Mesenchymal stem cell (in vitro differentiated cells and primary cell): ENCODE data around the gene VCP.
A peak's percentile ranks its signal among the peaks of the same experiment; 100 is the strongest.

ENCODE experiments used
- DNase-seq: peaks from one replicate; pipeline ENCODE4 v3.0.0-alpha.2; 2013
- H2AFZ ChIP-seq: one replicate; pipeline ENCODE4 v1.6.1; 2013; ENCODE audit warnings: low read depth, mild to moderate bottlenecking, control low read depth, inconsistent platforms, low read length, moderate library complexity
- H2AK5ac ChIP-seq: 2 replicates; pipeline ENCODE4 v1.6.1; 2013; ENCODE audit warnings: low read length, moderate library complexity, mild to moderate bottlenecking, inconsistent platforms; ENCODE audit not compliant: severe bottlenecking
- H2BK120ac ChIP-seq: one replicate; pipeline ENCODE4 v1.6.1; 2013; ENCODE audit warnings: low read depth, mild to moderate bottlenecking, inconsistent platforms, low read length, moderate library complexity
- H2BK12ac ChIP-seq, 2 experiments: one replicate each; pipeline ENCODE4 v1.6.1; 2013; ENCODE audit warnings: inconsistent platforms in 2 of 2, low read length in 2 of 2, mild to moderate bottlenecking in 2 of 2, moderate library complexity in 2 of 2, control low read depth in 1 of 2
- H2BK15ac ChIP-seq: one replicate; pipeline ENCODE4 v1.6.1; 2013; ENCODE audit warnings: mild to moderate bottlenecking, low read depth, inconsistent platforms; ENCODE audit not compliant: poor library complexity, severe bottlenecking
- H2BK5ac ChIP-seq: 2 replicates; pipeline ENCODE4 v1.6.1; 2013; ENCODE audit warnings: low read depth, mild to moderate bottlenecking, low read length, control low read depth, inconsistent platforms; ENCODE audit not compliant: poor library complexity, severe bottlenecking
- H3K14ac ChIP-seq, 2 experiments: one replicate each; pipeline ENCODE4 v1.6.1; 2013; ENCODE audit warnings: inconsistent platforms in 2 of 2, low read length in 2 of 2, control low read depth in 1 of 2, mild to moderate bottlenecking in 1 of 2, moderate library complexity in 1 of 2
- H3K18ac ChIP-seq, 2 experiments: one replicate each; pipeline ENCODE4 v1.6.1; 2013; ENCODE audit warnings: inconsistent platforms in 2 of 2, low read length in 2 of 2, control low read depth in 1 of 2, low read depth in 1 of 2, mild to moderate bottlenecking in 1 of 2
- H3K23ac ChIP-seq, 2 experiments: one replicate each; pipeline ENCODE4 v1.6.1; 2013; ENCODE audit warnings: inconsistent platforms in 2 of 2, low read length in 2 of 2, mild to moderate bottlenecking in 2 of 2, moderate library complexity in 2 of 2, control low read depth in 1 of 2
- H3K27ac ChIP-seq: 2 replicates; pipeline ENCODE4 v1.5.1; 2013; ENCODE audit warnings: mild to moderate bottlenecking, moderate library complexity, low read length, control low read depth, inconsistent platforms; ENCODE audit not compliant: poor library complexity, severe bottlenecking
- H3K27me3 ChIP-seq, 2 experiments: 2 replicates each; pipeline versions ENCODE4 v1.6.1 to v1.7.0; 2013; ENCODE audit warnings: low read length in 2 of 2, mild to moderate bottlenecking in 2 of 2, moderate library complexity in 2 of 2, control low read depth in 1 of 2, inconsistent platforms in 1 of 2; ENCODE audit not compliant: control insufficient read depth in 1 of 2, insufficient read depth in 1 of 2
- H3K36me3 ChIP-seq, 2 experiments: 2 replicates each; pipeline versions ENCODE4 v1.6.1 to v1.7.0; 2013; ENCODE audit warnings: low read length in 2 of 2, control low read depth in 1 of 2, inconsistent platforms in 1 of 2, low read depth in 1 of 2, mild to moderate bottlenecking in 1 of 2; ENCODE audit not compliant: insufficient read depth in 2 of 2, control insufficient read depth in 1 of 2
- H3K4ac ChIP-seq, 2 experiments: one replicate each; pipeline ENCODE4 v1.6.1; 2013; ENCODE audit warnings: inconsistent platforms in 2 of 2, low read length in 2 of 2, mild to moderate bottlenecking in 2 of 2, moderate library complexity in 2 of 2, control low read depth in 1 of 2, low read depth in 1 of 2
- H3K4me1 ChIP-seq: 2 replicates; pipeline ENCODE4 v1.6.1; 2013; ENCODE audit warnings: low read depth, low read length, control low read depth; ENCODE audit not compliant: control insufficient read depth, insufficient read depth
- H3K4me2 ChIP-seq: 2 replicates; pipeline ENCODE4 v1.6.1; 2013; ENCODE audit warnings: low read length, mild to moderate bottlenecking, inconsistent platforms; ENCODE audit not compliant: poor library complexity, severe bottlenecking
- H3K4me3 ChIP-seq, 2 experiments: 2 replicates each; pipeline versions ENCODE4 v1.5.1 to v1.7.0; 2013; ENCODE audit warnings: low read length in 2 of 2, mild to moderate bottlenecking in 2 of 2, control low read depth in 1 of 2, low read depth in 1 of 2; ENCODE audit not compliant: insufficient read depth in 1 of 2
- H3K79me1 ChIP-seq: replicated peaks from 2 replicates; pipeline ENCODE4 v1.6.1; 2013; ENCODE audit warnings: mild to moderate bottlenecking, control low read depth, low read length, inconsistent platforms; ENCODE audit not compliant: poor library complexity, severe bottlenecking
- H3K9ac ChIP-seq: 2 replicates; pipeline ENCODE4 v1.7.0; 2013; ENCODE audit warnings: mild to moderate bottlenecking, low read length, moderate library complexity
- H3K9me3 ChIP-seq: 2 replicates; pipeline ENCODE4 v1.7.0; 2013; ENCODE audit warnings: mild to moderate bottlenecking, low read length; ENCODE audit not compliant: control insufficient read depth
- H4K8ac ChIP-seq: one replicate; pipeline ENCODE4 v1.6.1; 2013; ENCODE audit warnings: inconsistent platforms, mild to moderate bottlenecking, low read length, moderate library complexity
- H4K91ac ChIP-seq: one replicate; pipeline ENCODE4 v1.6.1; 2013; ENCODE audit warnings: mild to moderate bottlenecking, low read length, inconsistent platforms
- WGBS: methylation state at CpG from one replicate; pipeline ENCODE4 v1.1.7; 2013; ENCODE audit warnings: mixed read lengths; 5-methylcytosine and 5-hydroxymethylcytosine counted together

VCP gene

DNA sequence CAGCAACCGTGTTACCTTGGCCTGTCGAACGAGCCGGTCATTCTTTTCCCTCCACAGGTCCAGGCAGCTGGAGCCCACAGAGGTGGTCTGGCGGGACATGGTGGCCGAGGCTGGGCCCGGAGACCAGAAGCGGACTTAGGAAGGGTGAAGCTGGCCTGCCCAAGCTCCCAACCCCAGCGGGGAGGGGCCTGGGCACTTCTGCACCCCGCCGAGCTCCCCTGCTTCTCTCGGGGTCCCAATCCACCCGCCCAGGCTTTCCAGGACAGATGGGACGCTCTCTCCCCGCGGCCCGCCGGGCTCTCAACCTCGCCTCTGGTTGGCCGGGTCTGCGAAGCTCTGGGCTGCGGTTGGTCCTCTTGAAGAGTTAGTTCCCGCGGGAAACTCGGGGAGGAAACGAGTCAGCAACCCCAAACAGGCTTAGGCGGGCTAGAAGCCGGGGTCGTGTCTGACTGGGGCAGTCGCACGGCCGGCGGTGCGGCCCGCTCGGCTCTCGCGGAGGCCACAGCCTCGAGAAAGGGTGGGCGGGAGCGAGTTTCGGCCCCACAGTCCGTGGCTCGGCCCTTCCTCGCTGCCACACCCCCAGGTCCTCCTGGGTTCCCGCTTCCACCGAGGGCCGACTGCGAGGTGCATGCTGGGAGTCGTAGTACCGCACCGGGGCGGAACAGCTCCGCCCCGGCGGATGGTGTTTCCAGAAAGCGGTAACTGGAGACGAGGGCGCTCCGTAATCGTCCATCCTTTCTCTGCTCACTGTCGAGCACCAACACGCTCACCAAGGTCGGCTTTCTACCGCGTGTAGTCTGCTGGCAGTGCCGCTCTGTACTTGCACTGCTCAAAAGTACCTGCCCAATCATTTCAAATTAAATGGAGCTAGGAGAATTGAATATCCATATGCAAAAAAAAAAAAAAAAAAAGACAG lies 7.3 kb upstream of the VCP start, which contains the start of gene FANCG:
TSS of gene FANCG (minus strand) at position 517 of the 916 bp plus-strand sequence. CDS start at position 99, 418 bp downstream.
- Histone ChIP-seq H3K4me1 (peaks cover 10% of the 10 kb centered on the region), H3K9me3 (no peaks in the 10 kb centered on the region), H3K9ac (peak within 1 kb of the TSS; percentile 88), H3K27ac (peak within 1 kb of the TSS; percentile 72), H3K4ac (peak within 1 kb of the TSS in 1 of 2 experiments; percentile 73), H3K4me3 (peak within 1 kb of the TSS; percentile 83 to 91), H3K14ac (peak within 1 kb of the TSS in 1 of 2 experiments; percentile 79), H2AK5ac (no peak within 1 kb of the TSS), H2BK15ac (peak within 1 kb of the TSS; percentile 76), H2AFZ (peak within 1 kb of the TSS; percentile 99), H3K18ac (peak within 1 kb of the TSS in 1 of 2 experiments; percentile 63), H3K4me2 (peak within 1 kb of the TSS; percentile 97), H2BK12ac (no peak within 1 kb of the TSS), H3K23ac (no peak within 1 kb of the TSS), H3K27me3 (no peaks in the 10 kb centered on the region), H4K8ac (peak within 1 kb of the TSS; percentile 45), H2BK120ac (no peak within 1 kb of the TSS), H3K79me1 (peaks cover 33% of the 10 kb centered on the region), H2BK5ac (no peak within 1 kb of the TSS), H3K36me3 (peaks cover 18 to 27% of the 10 kb centered on the region in 2 experiments), H4K91ac (no peak within 1 kb of the TSS)
- under 1% methylated on average over 59 of the region's 67 CpGs for WGBS
- peak; percentile 94 for DNase-seq

DNA sequence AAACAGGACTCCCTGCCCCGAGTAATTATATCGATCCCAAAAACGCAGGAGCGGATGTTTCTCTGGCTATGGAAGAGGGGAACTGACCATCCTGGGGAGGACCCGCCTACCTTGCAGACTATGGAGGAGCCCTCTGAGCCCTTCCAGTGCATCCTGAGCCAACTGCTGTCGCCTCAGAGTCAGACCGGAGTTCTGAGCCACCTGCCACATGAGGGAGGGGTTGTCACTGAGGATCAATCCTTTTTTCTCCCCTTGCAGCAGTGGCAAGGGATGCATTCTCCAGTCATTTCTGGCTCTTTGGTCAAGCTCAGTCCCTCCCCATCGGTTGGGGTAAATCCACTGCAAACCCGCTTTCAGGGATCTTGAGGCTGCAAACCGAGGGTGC lies 6.6 kb upstream of the VCP start:
- WGBS, result 3% methylated on average over 10 of the region's 10 CpGs
- no peak overlapping the region for H4K91ac ChIP-seq

DNA sequence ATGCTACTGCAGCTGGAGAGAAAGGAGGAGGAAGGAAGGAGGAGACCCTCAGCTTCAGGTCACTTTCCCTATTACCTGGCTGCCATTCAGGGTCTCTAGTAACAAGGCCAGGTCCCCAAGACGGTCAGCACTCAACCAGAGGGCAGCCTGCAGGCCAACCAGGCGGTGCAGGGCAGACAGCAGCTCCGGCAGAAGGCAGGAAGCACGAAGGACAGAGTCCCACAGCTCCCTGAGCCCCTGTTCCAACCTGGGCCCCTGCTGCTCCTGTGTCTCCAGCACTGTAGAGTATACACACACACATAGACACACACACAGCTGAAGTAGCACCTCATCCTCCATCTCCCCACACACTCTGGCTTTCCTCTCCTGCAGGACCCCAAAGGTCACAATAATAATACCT lies 5.6 kb upstream of the VCP start:
- Histone ChIP-seq H2BK12ac (no peak overlapping the region), H3K36me3 (peaks cover 27 to 40% of the 10 kb centered on the region in 2 experiments), H4K8ac (no peak overlapping the region), H3K27me3 (no peaks in the 10 kb centered on the region), H3K4ac (no peak overlapping the region), H3K79me1 (peaks cover 44% of the 10 kb centered on the region), H3K4me2 (no peak overlapping the region), H3K4me3 (peak overlapping the region in 1 of 2 experiments; percentile 91), H3K9ac (peak overlapping the region; percentile 88), H4K91ac (no peak overlapping the region), H3K18ac (no peak overlapping the region), H3K4me1 (peaks cover 10% of the 10 kb centered on the region), H2AK5ac (no peak overlapping the region), H2AFZ (no peak overlapping the region), H2BK5ac (no peak overlapping the region), H3K14ac (no peak overlapping the region), H2BK15ac (no peak overlapping the region), H2BK120ac (no peak overlapping the region), H3K23ac (no peak overlapping the region), H3K27ac (no peak overlapping the region), H3K9me3 (no peaks in the 10 kb centered on the region)
- no peak for DNase-seq
- 76% methylated on average over 4 of the region's 4 CpGs for WGBS

More for the DNA sequence above, 6.6 kb upstream of the VCP start:
- Histone ChIP-seq H2BK5ac (no peak overlapping the region), H3K36me3 (peaks cover 24 to 33% of the 10 kb centered on the region in 2 experiments), H3K14ac (peak overlapping the region in 1 of 2 experiments; percentile 79), H3K4me1 (peaks cover 10% of the 10 kb centered on the region), H2AK5ac (no peak overlapping the region), H3K4me3 (peak overlapping the region; percentile 83 to 91), H3K23ac (no peak overlapping the region), H3K9me3 (no peaks in the 10 kb centered on the region), H4K8ac (no peak overlapping the region), H2BK15ac (no peak overlapping the region), H3K4me2 (peak overlapping the region; percentile 97), H3K27ac (no peak overlapping the region), H2BK120ac (no peak overlapping the region), H2AFZ (peak overlapping the region; percentile 97), H3K18ac (peak overlapping the region in 1 of 2 experiments; percentile 44), H3K27me3 (no peaks in the 10 kb centered on the region), H3K4ac (peak overlapping the region in 1 of 2 experiments; percentile 73), H2BK12ac (no peak overlapping the region), H3K79me1 (peaks cover 38% of the 10 kb centered on the region), H3K9ac (peak overlapping the region; percentile 88)
- DNase-seq, result no peak

DNA sequence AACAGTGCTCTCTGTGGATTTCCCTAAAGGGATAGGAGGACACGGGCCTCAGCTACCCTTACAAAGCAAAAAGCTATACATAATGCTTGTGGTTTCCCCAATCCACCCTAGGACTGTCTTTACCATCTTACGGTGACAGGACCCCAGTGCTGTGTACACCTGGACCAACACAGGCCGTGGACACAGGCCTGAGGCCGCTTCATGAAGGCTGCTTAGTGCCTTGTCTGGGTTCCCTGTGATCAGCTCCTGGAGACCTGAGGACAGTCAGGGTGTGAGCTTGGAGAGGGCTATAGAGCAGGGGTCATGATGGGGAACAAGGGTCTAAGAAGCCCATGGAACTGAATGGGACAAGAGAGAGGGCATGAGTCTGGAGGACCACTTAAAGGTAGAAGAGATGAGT lies 4.4 kb upstream of the VCP start:
- H3K9ac ChIP-seq, result no peak overlapping the region
- H2BK5ac ChIP-seq, result no peak overlapping the region
- H4K91ac ChIP-seq, result no peak overlapping the region
- no peak overlapping the region for H2AK5ac ChIP-seq
- WGBS, result 93% methylated on average over 4 of the region's 4 CpGs
- no peak overlapping the region for H3K4me2 ChIP-seq
- H3K36me3 ChIP-seq, result peaks cover 30 to 40% of the 10 kb centered on the region in 2 experiments
- H3K27me3 ChIP-seq, result no peaks in the 10 kb centered on the region
- no peak overlapping the region for H2AFZ ChIP-seq
- H4K8ac ChIP-seq, result no peak overlapping the region
- H3K27ac ChIP-seq, result no peak overlapping the region
- no peak overlapping the region for H2BK15ac ChIP-seq
- no peak overlapping the region for H2BK12ac ChIP-seq
- no peak for DNase-seq
- H2BK120ac ChIP-seq, result no peak overlapping the region
- peaks cover 44% of the 10 kb centered on the region for H3K79me1 ChIP-seq
- no peak overlapping the region for H3K4me3 ChIP-seq
- no peak overlapping the region for H3K18ac ChIP-seq
- no peak overlapping the region for H3K23ac ChIP-seq
- peaks cover 13% of the 10 kb centered on the region for H3K4me1 ChIP-seq
- H3K4ac ChIP-seq, result no peak overlapping the region
- no peaks in the 10 kb centered on the region for H3K9me3 ChIP-seq
- H3K14ac ChIP-seq, result no peak overlapping the region
